GM19397 (cell line): ENCODE measurements around the gene SMIM33.
A peak's percentile ranks its signal among the peaks of the same experiment; 100 is the strongest.
"Not testable (repeated sequence)": the region's sequence is repeated elsewhere in the genome, so short reads cannot be mapped to it uniquely, and the experiment has no call there.

ENCODE experiments used
- ATAC-seq: cut with Tn5 transposase; IDR thresholded peaks from one replicate; pipeline ENCODE4 v1.9.1; 2021; ENCODE audit warnings: mild to moderate bottlenecking, moderate library complexity; ENCODE audit not compliant: unreplicated experiment

Gene SMIM33

GRCh38 chr5:139470821-139471300 lies at the start of gene SMIM33:
Gene SMIM33, plus strand, starts transcription at chr5:139471004. Its CDS starts 118 bp downstream, at chr5:139471122.
- no peak for ATAC-seq

GRCh38 chr5:139422307-139422893 lies 48.4 kb upstream of the SMIM33 start:
- no peak for ATAC-seq

GRCh38 chr5:139425497-139425896 lies 45.3 kb upstream of the SMIM33 start:
- no peak for ATAC-seq

GRCh38 chr5:139426203-139426885 lies 44.5 kb upstream of the SMIM33 start:
- no peak for ATAC-seq

- ATAC-seq = no peak
Measured at GRCh38 chr5:139430015-139430414, 40.8 kb upstream of the SMIM33 start.

- ATAC-seq = no peak
Measured at GRCh38 chr5:139431706-139432105, 39.1 kb upstream of the SMIM33 start.

- no peak for ATAC-seq
Measured at GRCh38 chr5:139435676-139436075, 35.1 kb upstream of the SMIM33 start.

GRCh38 chr5:139438707-139439012 lies 32.1 kb upstream of the SMIM33 start:
- ATAC-seq = no peak

- peak; percentile 91 for ATAC-seq
Measured at GRCh38 chr5:139439013-139439903, 31.5 kb upstream of the SMIM33 start, which contains the start of gene DNAJC18. Gene DNAJC18, minus strand, starts transcription at chr5:139439525. Its CDS starts 80 bp downstream, at chr5:139439445.

- ATAC-seq = not testable (repeated sequence)
Measured at GRCh38 chr5:139440416-139440815, 30.4 kb upstream of the SMIM33 start.

GRCh38 chr5:139443831-139444453 lies 26.9 kb upstream of the SMIM33 start:
- no peak for ATAC-seq

- ATAC-seq = no peak
Measured at GRCh38 chr5:139445325-139446170, 25.3 kb upstream of the SMIM33 start.

- ATAC-seq = no peak
Measured at GRCh38 chr5:139446956-139447779, 23.6 kb upstream of the SMIM33 start.

- no peak for ATAC-seq
Measured at GRCh38 chr5:139451176-139451575, 19.6 kb upstream of the SMIM33 start.

- ATAC-seq = no peak
Measured at GRCh38 chr5:139451878-139452660, 18.7 kb upstream of the SMIM33 start.

GRCh38 chr5:139453683-139454567 lies 16.9 kb upstream of the SMIM33 start:
- ATAC-seq = no peak

GRCh38 chr5:139454568-139455290 lies 16.1 kb upstream of the SMIM33 start:
- ATAC-seq = no peak
